ENCODE measurements around the gene HK3. TPM values are rescaled to one million over a fixed set of nuclear protein-coding genes. Genes with fewer than 3 reads are reported as not detected.
"Not testable (repeated sequence)": the region's sequence is repeated elsewhere in the genome, so short reads cannot be mapped to it uniquely, and the experiment has no call there.

The HK3 gene
- total RNA-seq, 2 experiments from 2014 or later, result not detected

GRCh38 chr5:176878906-176879662 lies 20.1 kb downstream of the HK3 start:
- Mint-ChIP-seq H3K4me3 (no peak overlapping the region), H3K27ac (no peak overlapping the region), H3K9me3 (no peaks in the 10 kb centered on the region), H3K36me3 (ENCODE audit: low read depth) (no peaks in the 10 kb centered on the region), H3K4me1 (ENCODE audit: low read depth) (peaks cover 4% of the 10 kb centered on the region), H3K27me3 (ENCODE audit: low read depth) (peaks cover 23% of the 10 kb centered on the region)
- CTCF ChIA-PET, result no interaction called here
- intact Hi-C loops (cut with micrococcal nuclease), result no loop called here
- DNase-seq, result no peak

- intact Hi-C loops (cut with micrococcal nuclease), result no loop called here
- no peaks in the 10 kb centered on the region for H3K36me3 Mint-ChIP-seq (ENCODE audit: low read depth)
- CTCF ChIA-PET, result no interaction called here
- H3K4me3 Mint-ChIP-seq, result no peak overlapping the region
- H3K9me3 Mint-ChIP-seq, result no peaks in the 10 kb centered on the region
- peaks cover 4% of the 10 kb centered on the region for H3K4me1 Mint-ChIP-seq (ENCODE audit: low read depth)
- peaks cover 23% of the 10 kb centered on the region for H3K27me3 Mint-ChIP-seq (ENCODE audit: low read depth)
- no peak overlapping the region for H3K27ac Mint-ChIP-seq
- DNase-seq, result no peak
Observed at GRCh38 chr5:176878463-176878862, 20.7 kb downstream of the HK3 start.

GRCh38 chr5:176877793-176878331 lies 21.3 kb downstream of the HK3 start:
- peaks cover 7% of the 10 kb centered on the region for H3K4me1 Mint-ChIP-seq (ENCODE audit: low read depth)
- no peaks in the 10 kb centered on the region for H3K36me3 Mint-ChIP-seq (ENCODE audit: low read depth)

GRCh38 chr5:176876506-176877431 lies 22.4 kb downstream of the HK3 start:
- Mint-ChIP-seq H3K27me3 (ENCODE audit: low read depth) (peaks cover 23% of the 10 kb centered on the region), H3K36me3 (ENCODE audit: low read depth) (no peaks in the 10 kb centered on the region), H3K9me3 (peaks cover 4% of the 10 kb centered on the region), H3K4me1 (ENCODE audit: low read depth) (peaks cover 7% of the 10 kb centered on the region), H3K27ac (no peak overlapping the region), H3K4me3 (no peak overlapping the region)
- CTCF ChIA-PET, result no interaction called here
- no peak for DNase-seq
- intact Hi-C loops (cut with micrococcal nuclease), result no loop called here

More at GRCh38 chr5:176877793-176878331, 21.3 kb downstream of the HK3 start:
- H3K4me3 Mint-ChIP-seq, result no peak overlapping the region
- peaks cover 23% of the 10 kb centered on the region for H3K27me3 Mint-ChIP-seq (ENCODE audit: low read depth)
- H3K27ac Mint-ChIP-seq, result no peak overlapping the region
- DNase-seq, result no peak
- intact Hi-C loops (cut with micrococcal nuclease), result no loop called here
- CTCF ChIA-PET, result no interaction called here
- H3K9me3 Mint-ChIP-seq, result peaks cover 4% of the 10 kb centered on the region

GRCh38 chr5:176875783-176876505 lies 23.2 kb downstream of the HK3 start:
- H3K4me1 Mint-ChIP-seq (ENCODE audit: low read depth), result peaks cover 7% of the 10 kb centered on the region
- peak; percentile 14 for DNase-seq
- peaks cover 4% of the 10 kb centered on the region for H3K9me3 Mint-ChIP-seq
- intact Hi-C loops (cut with micrococcal nuclease), result no loop called here
- no peaks in the 10 kb centered on the region for H3K36me3 Mint-ChIP-seq (ENCODE audit: low read depth)
- H3K27ac Mint-ChIP-seq, result no peak overlapping the region
- peaks cover 23% of the 10 kb centered on the region for H3K27me3 Mint-ChIP-seq (ENCODE audit: low read depth)
- CTCF ChIA-PET, result interaction anchor here (1.6 kb wide), 1 partner anchor 215 kb away, joined by 6 read pairs; no protein-coding TSS in a partner anchor
- H3K4me3 Mint-ChIP-seq, result no peak overlapping the region

- Mint-ChIP-seq H3K36me3 (ENCODE audit: low read depth) (no peaks in the 10 kb centered on the region), H3K4me3 (no peak overlapping the region), H3K27me3 (ENCODE audit: low read depth) (peaks cover 23% of the 10 kb centered on the region), H3K27ac (no peak overlapping the region), H3K4me1 (ENCODE audit: low read depth) (peaks cover 11% of the 10 kb centered on the region), H3K9me3 (peaks cover 4% of the 10 kb centered on the region)
- intact Hi-C loops (cut with micrococcal nuclease), result no loop called here
- CTCF ChIA-PET, result interaction anchor here (0.6 to 1.6 kb wide), 3 partner anchors 177 to 301 kb away, joined by 3 to 6 read pairs (median 3); no protein-coding TSS in a partner anchor
- no peak for DNase-seq
Observed at GRCh38 chr5:176875014-176875550, 24.1 kb downstream of the HK3 start.

- Mint-ChIP-seq H3K9me3 (peaks cover 4% of the 10 kb centered on the region), H3K27ac (no peak overlapping the region), H3K36me3 (ENCODE audit: low read depth) (no peaks in the 10 kb centered on the region), H3K4me1 (ENCODE audit: low read depth) (peaks cover 11% of the 10 kb centered on the region), H3K27me3 (ENCODE audit: low read depth) (peaks cover 23% of the 10 kb centered on the region), H3K4me3 (no peak overlapping the region)
- DNase-seq, result no peak
- CTCF ChIA-PET, result interaction anchor here (0.6 to 1.6 kb wide), 5 partner anchors 177 to 301 kb away, joined by 3 to 6 read pairs (median 3); no protein-coding TSS in a partner anchor
- intact Hi-C loops (cut with micrococcal nuclease), result no loop called here
Observed at GRCh38 chr5:176874198-176874780, 24.9 kb downstream of the HK3 start.

- no peak for DNase-seq
- intact Hi-C loops (cut with micrococcal nuclease), result no loop called here
- Mint-ChIP-seq H3K27ac (no peak overlapping the region), H3K9me3 (peaks cover 4% of the 10 kb centered on the region), H3K4me1 (ENCODE audit: low read depth) (peaks cover 11% of the 10 kb centered on the region), H3K4me3 (no peak overlapping the region), H3K36me3 (ENCODE audit: low read depth) (no peaks in the 10 kb centered on the region), H3K27me3 (ENCODE audit: low read depth) (peaks cover 23% of the 10 kb centered on the region)
- CTCF ChIA-PET, result interaction anchor here (0.6 to 1.3 kb wide), 2 partner anchors 199 to 213 kb away, joined by 3 to 4 read pairs; no protein-coding TSS in a partner anchor
Observed at GRCh38 chr5:176873541-176874172, 25.5 kb downstream of the HK3 start.

- DNase-seq; intact Hi-C loops (cut with micrococcal nuclease); H3K4me3 Mint-ChIP-seq; H3K9me3 Mint-ChIP-seq; H3K27ac Mint-ChIP-seq; H3K36me3 Mint-ChIP-seq (ENCODE audit: low read depth): not testable (repeated sequence)
- CTCF ChIA-PET, result interaction anchor here (0.6 to 1.3 kb wide), 2 partner anchors 51 to 212 kb away, joined by 3 to 4 read pairs; no protein-coding TSS in a partner anchor
- Mint-ChIP-seq H3K27me3 (ENCODE audit: low read depth) (peaks cover 23% of the 10 kb centered on the region), H3K4me1 (ENCODE audit: low read depth) (peaks cover 11% of the 10 kb centered on the region)
Observed at GRCh38 chr5:176873011-176873410, 26.1 kb downstream of the HK3 start.

GRCh38 chr5:176872586-176872985 lies 26.6 kb downstream of the HK3 start:
- DNase-seq; H3K36me3 Mint-ChIP-seq (ENCODE audit: low read depth); H3K9me3 Mint-ChIP-seq; intact Hi-C loops (cut with micrococcal nuclease); H3K4me3 Mint-ChIP-seq; H3K27ac Mint-ChIP-seq: not testable (repeated sequence)
- Mint-ChIP-seq H3K27me3 (ENCODE audit: low read depth) (peaks cover 24% of the 10 kb centered on the region), H3K4me1 (ENCODE audit: low read depth) (peaks cover 11% of the 10 kb centered on the region)
- CTCF ChIA-PET, result interaction anchor here (0.6 to 0.7 kb wide), 2 partner anchors 51 to 359 kb away, joined by 3 read pairs; no protein-coding TSS in a partner anchor

- H3K27ac Mint-ChIP-seq; H3K4me1 Mint-ChIP-seq (ENCODE audit: low read depth); CTCF ChIA-PET; H3K9me3 Mint-ChIP-seq; H3K36me3 Mint-ChIP-seq (ENCODE audit: low read depth); DNase-seq; intact Hi-C loops (cut with micrococcal nuclease); H3K4me3 Mint-ChIP-seq: not testable (repeated sequence)
- peaks cover 23% of the 10 kb centered on the region for H3K27me3 Mint-ChIP-seq (ENCODE audit: low read depth)
Observed at GRCh38 chr5:176870644-176871043, 28.5 kb downstream of the HK3 start.
